PFSK-1 (cell line): ENCODE results near the gene F2RL3.

Source experiments
- FOXP2 ChIP-seq: optimal IDR thresholded peaks from 2 replicates; pipeline ENCODE3; 2011; ENCODE audit warnings: borderline replicate concordance, control low read depth, inconsistent platforms; ENCODE audit not compliant: insufficient read depth; ENCODE audit errors: extremely low read length, extremely low read depth
- POLR2AphosphoS5 ChIP-seq: IDR thresholded peaks from 2 replicates; pipeline ENCODE4 v1.6.1; 2012; ENCODE audit warnings: low read depth, mild to moderate bottlenecking, control low read depth, low read length, moderate library complexity
- REST ChIP-seq, 2 experiments: IDR thresholded peaks; 2 replicates each; pipeline versions ENCODE4 v1.6.1 to v1.8.0; 2011 to 2012; ENCODE audit warnings: low read depth in 2 of 2, low read length in 2 of 2, control low read depth in 1 of 2, inconsistent platforms in 1 of 2, mild to moderate bottlenecking in 1 of 2, moderate library complexity in 1 of 2; ENCODE audit not compliant: insufficient read depth in 1 of 2
- SIN3A ChIP-seq: IDR thresholded peaks from 2 replicates; pipeline ENCODE4 v1.6.1; 2012; ENCODE audit warnings: mild to moderate bottlenecking, low read length, moderate library complexity, borderline replicate concordance; ENCODE audit not compliant: insufficient read depth

GRCh38 chr19:16868423-16869130, 20.2 kb upstream of the F2RL3 start:
- TF ChIP-seq POLR2AphosphoS5 (no peak), SIN3A (no peak), FOXP2 (no peak), REST (IDR thresholded peaks at IDR 0.05; ENCODE audit: insufficient read depth in 1 of 2, low read depth in 2 of 2, low read length in 2 of 2) (no peak)
